Measurements from ENCODE around the gene LRRC2.
"Not testable (repeated sequence)": the region's sequence is repeated elsewhere in the genome, so short reads cannot be mapped to it uniquely, and the experiment has no call there.

GRCh38 chr3:46538425-46538802, 27.7 kb downstream of the LRRC2 start:
- TF ChIP-seq, protein P1, sequence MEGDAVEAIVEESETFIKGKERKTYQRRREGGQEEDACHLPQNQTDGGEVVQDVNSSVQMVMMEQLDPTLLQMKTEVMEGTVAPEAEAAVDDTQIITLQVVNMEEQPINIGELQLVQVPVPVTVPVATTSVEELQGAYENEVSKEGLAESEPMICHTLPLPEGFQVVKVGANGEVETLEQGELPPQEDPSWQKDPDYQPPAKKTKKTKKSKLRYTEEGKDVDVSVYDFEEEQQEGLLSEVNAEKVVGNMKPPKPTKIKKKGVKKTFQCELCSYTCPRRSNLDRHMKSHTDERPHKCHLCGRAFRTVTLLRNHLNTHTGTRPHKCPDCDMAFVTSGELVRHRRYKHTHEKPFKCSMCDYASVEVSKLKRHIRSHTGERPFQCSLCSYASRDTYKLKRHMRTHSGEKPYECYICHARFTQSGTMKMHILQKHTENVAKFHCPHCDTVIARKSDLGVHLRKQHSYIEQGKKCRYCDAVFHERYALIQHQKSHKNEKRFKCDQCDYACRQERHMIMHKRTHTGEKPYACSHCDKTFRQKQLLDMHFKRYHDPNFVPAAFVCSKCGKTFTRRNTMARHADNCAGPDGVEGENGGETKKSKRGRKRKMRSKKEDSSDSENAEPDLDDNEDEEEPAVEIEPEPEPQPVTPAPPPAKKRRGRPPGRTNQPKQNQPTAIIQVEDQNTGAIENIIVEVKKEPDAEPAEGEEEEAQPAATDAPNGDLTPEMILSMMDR (conservative IDR thresholded peaks at IDR 0.05 in 1 of 2, IDR thresholded peaks at IDR 0.05 in 1 of 2; ENCODE audit: low read depth in 1 of 2, low read length in 2 of 2) = not testable (repeated sequence)
- TF ChIP-seq EZH2 (IDR thresholded peaks at IDR 0.05; ENCODE audit: low read length, missing control alignments) = not testable (repeated sequence)
